Esophagus muscularis mucosa (tissue), 2 donors: ENCODE data around the gene GDA.

ENCODE experiments used
- POLR2A ChIP-seq: fragments of 450-650 bp; IDR thresholded peaks from one replicate; pipeline ENCODE4 v1.6.1; 2017; ENCODE audit warnings: antibody characterized with exemption, moderate library complexity, mild to moderate bottlenecking, low read depth
- POLR2AphosphoS5 ChIP-seq, 2 donors: sonication (generic); formaldehyde crosslinking; IDR thresholded peaks; one replicate each; pipeline ENCODE4 v1.6.1; 2017; ENCODE audit warnings: antibody characterized with exemption in 2 of 2

GRCh38 chr9:72169178-72169577 lies 19.9 kb downstream of the GDA start:
- no peak for TF ChIP-seq POLR2AphosphoS5 (IDR thresholded peaks at IDR 0.05)
- no peak for TF ChIP-seq POLR2A
